D721Med (cell line): Measurements from ENCODE around the gene HIVEP1.

Experiments used
- DNase-seq: peaks from one replicate; pipeline ENCODE4 v3.0.0; 2011; ENCODE audit warnings: low spot score; ENCODE audit not compliant: insufficient read length
- FAIRE-seq: peaks from 2 replicates; lab custom pipeline; 2011; peaks lifted over from hg19 to GRCh38; lab: Jason Lieb, UNC
- CTCF ChIP-seq: IDR thresholded peaks from 2 replicates; pipeline ENCODE4 v1.5.1; 2012; ENCODE audit warnings: mild to moderate bottlenecking, control low read depth; ENCODE audit not compliant: insufficient read depth; ENCODE audit errors: missing control alignments

The HIVEP1 gene

GRCh38 chr6:12178521-12178920, 166.4 kb downstream of the HIVEP1 start:
- no peak for DNase-seq
- TF ChIP-seq CTCF, result no peak
- no peak for FAIRE-seq

- FAIRE-seq, result no peak
- DNase-seq, result no peak
- TF ChIP-seq CTCF, result no peak
Measured at GRCh38 chr6:12181481-12181880, 169.4 kb downstream of the HIVEP1 start.

- FAIRE-seq (no peak), DNase-seq (no peak)
- no peak for TF ChIP-seq CTCF
Measured at GRCh38 chr6:12182676-12183075, 170.6 kb downstream of the HIVEP1 start.

- FAIRE-seq (no peak), DNase-seq (no peak)
- TF ChIP-seq CTCF, result no peak
Measured at GRCh38 chr6:12185081-12185673, 173.1 kb downstream of the HIVEP1 start.

- DNase-seq (no peak), FAIRE-seq (no peak)
- TF ChIP-seq CTCF, result no peak
Measured at GRCh38 chr6:12186528-12186927, 174.4 kb downstream of the HIVEP1 start.

- FAIRE-seq, result no peak
- DNase-seq, result no peak
- no peak for TF ChIP-seq CTCF
Measured at GRCh38 chr6:12189150-12189549, 177.0 kb downstream of the HIVEP1 start.

- TF ChIP-seq CTCF, result no peak
- FAIRE-seq, result no peak
- no peak for DNase-seq
Measured at GRCh38 chr6:12189661-12190060, 177.5 kb downstream of the HIVEP1 start.
